ENCODE data around the gene YBX3.

GRCh38 chr12:10759657-10760056 is 36.5 kb upstream of the YBX3 start:
- TF ChIP-seq POLR2A (IDR thresholded peaks at IDR 0.05): no peak
- no peak for TF ChIP-seq CTCF (IDR thresholded peaks at IDR 0.05)
- TF ChIP-seq EP300 (IDR thresholded peaks at IDR 0.05): no peak
